Fibroblast of the aortic adventitia (primary cell): ENCODE results near the gene PARVG. TPM values are rescaled to one million over a fixed set of nuclear protein-coding genes. Genes with fewer than 3 reads are reported as not detected.

Experiments
- DNase-seq: peaks from one replicate; pipeline ENCODE4 v3.0.0-alpha.2; 2010; ENCODE audit warnings: low read depth
- H3K4me3 ChIP-seq: 2 replicates; pipeline ENCODE4 v1.5.1; 2011; ENCODE audit warnings: low read depth, mild to moderate bottlenecking, control low read depth, low read length, moderate library complexity
- CTCF ChIP-seq: IDR thresholded peaks from 2 replicates; pipeline ENCODE4 v1.5.1; 2011; ENCODE audit warnings: mild to moderate bottlenecking, low read length, control low read depth, inconsistent platforms; ENCODE audit not compliant: insufficient read depth
- total RNA-seq: library from RNA; depleted of rRNA; stranded (reverse); fragments of >200 nt; gene quantifications from 2 replicates; pipeline ENCODE4 v1.2.3, GENCODE V29; 2012; ENCODE audit warnings: low replicate concordance

The PARVG gene
- total RNA-seq, 1 donor = not detected

- no peak overlapping the region for H3K4me3 ChIP-seq
- DNase-seq = no peak
- no peak for TF ChIP-seq CTCF
These were observed 14.0 kb upstream of the PARVG start for GRCh38 chr22:44166498-44167276.

- DNase-seq = no peak
These were observed 13.2 kb upstream of the PARVG start for GRCh38 chr22:44167501-44167900.

GRCh38 chr22:44168206-44168605 lies 12.5 kb upstream of the PARVG start:
- TF ChIP-seq CTCF = no peak
- DNase-seq = no peak
- no peak overlapping the region for H3K4me3 ChIP-seq

More at GRCh38 chr22:44167501-44167900, 13.2 kb upstream of the PARVG start:
- TF ChIP-seq CTCF = no peak
- H3K4me3 ChIP-seq = no peak overlapping the region

- DNase-seq = no peak
- H3K4me3 ChIP-seq = no peak overlapping the region
- TF ChIP-seq CTCF = no peak
These were observed 10.3 kb upstream of the PARVG start for GRCh38 chr22:44170470-44170869.

- H3K4me3 ChIP-seq = no peak overlapping the region
- no peak for TF ChIP-seq CTCF
- no peak for DNase-seq
These were observed 9.2 kb upstream of the PARVG start for GRCh38 chr22:44171561-44171960.

- no peak overlapping the region for H3K4me3 ChIP-seq
- TF ChIP-seq CTCF = no peak
- no peak for DNase-seq
These were observed 8.2 kb upstream of the PARVG start for GRCh38 chr22:44172370-44173108.
